CD8-positive, alpha-beta memory T cell (primary cell): ENCODE data around the gene MUC7. TPM values are rescaled to one million over a fixed set of nuclear protein-coding genes. Genes with fewer than 3 reads are reported as not detected.

Experiments
- CTCF ChIA-PET: fragments of 350-600 bp; sonication (Branson Sonifier 250); formaldehyde crosslinking; loops from one replicate; lab custom pipeline; 2021; ENCODE audit warnings: antibody characterized with exemption; lab: Charles Lee
- POLR2A ChIA-PET: fragments of 350-600 bp; sonication (Branson Sonifier 250); formaldehyde crosslinking; loops from one replicate; lab custom pipeline; 2021; ENCODE audit warnings: antibody characterized with exemption; lab: Charles Lee
- DNase-seq, 5 donors: peaks; one replicate each; pipeline versions ENCODE4 v3.0.0 to v3.0.0-alpha.2; 2020 to 2022; ENCODE audit warnings: mixed read lengths in 1 of 5
- H3K27ac ChIP-seq: one replicate; pipeline ENCODE4 v1.7.0; 2013; ENCODE audit warnings: low read depth, mild to moderate bottlenecking, low read length, moderate library complexity
- H3K27me3 ChIP-seq: 2 replicates; pipeline ENCODE4 v1.7.0; 2013; ENCODE audit warnings: low read length, mild to moderate bottlenecking; ENCODE audit not compliant: insufficient read depth, poor library complexity, severe bottlenecking
- H3K36me3 ChIP-seq: 2 replicates; pipeline ENCODE4 v1.7.0; 2013; ENCODE audit warnings: mild to moderate bottlenecking, low read length, moderate library complexity; ENCODE audit not compliant: insufficient read depth
- H3K4me1 ChIP-seq: 2 replicates; pipeline ENCODE4 v1.7.0; 2013; ENCODE audit warnings: mild to moderate bottlenecking, low read length, moderate library complexity; ENCODE audit not compliant: insufficient read depth
- H3K4me3 ChIP-seq: 2 replicates; pipeline ENCODE4 v1.7.0; 2013; ENCODE audit warnings: mild to moderate bottlenecking, low read length
- H3K9me3 ChIP-seq: 2 replicates; pipeline ENCODE4 v1.7.0; 2013; ENCODE audit warnings: mild to moderate bottlenecking, low read length
- H3K27ac Mint-ChIP-seq, 8 donors: one replicate each; pipeline ENCODE4 v1.8.0; 2020 to 2021; ENCODE audit warnings: mixed read lengths in 8 of 8, mild to moderate bottlenecking in 6 of 8, inconsistent platforms in 3 of 8, moderate library complexity in 3 of 8
- H3K27me3 Mint-ChIP-seq, 2 donors: one replicate each; pipeline ENCODE4 v1.8.0; 2020 to 2021; ENCODE audit warnings: mixed read lengths in 2 of 2, mild to moderate bottlenecking in 1 of 2, moderate library complexity in 1 of 2
- H3K36me3 Mint-ChIP-seq, 3 donors: one replicate each; pipeline ENCODE4 v1.8.0; 2020 to 2021; ENCODE audit warnings: mixed read lengths in 3 of 3, inconsistent platforms in 1 of 3, mild to moderate bottlenecking in 1 of 3
- H3K4me1 Mint-ChIP-seq, 3 donors: one replicate each; pipeline ENCODE4 v1.8.0; 2020 to 2021; ENCODE audit warnings: mixed read lengths in 3 of 3, inconsistent platforms in 1 of 3, mild to moderate bottlenecking in 1 of 3
- H3K4me3 Mint-ChIP-seq, 7 donors: one replicate each; pipeline ENCODE4 v1.8.0; 2020 to 2021; ENCODE audit warnings: mixed read lengths in 7 of 7, mild to moderate bottlenecking in 6 of 7, moderate library complexity in 4 of 7, inconsistent platforms in 2 of 7
- H3K9me3 Mint-ChIP-seq, 5 donors: one replicate each; pipeline ENCODE4 v1.8.0; 2020 to 2022; ENCODE audit warnings: mixed read lengths in 5 of 5, mild to moderate bottlenecking in 3 of 5, moderate library complexity in 2 of 5, inconsistent platforms in 1 of 5
- polyA plus RNA-seq: library from polyadenylated mRNA; unstranded; fragments of 300-500 nt; fragmentation: Illumina TruSeq; gene quantifications from one replicate; pipeline ENCODE4 v1.2.3, GENCODE V29; 2021
- total RNA-seq, 2 experiments: library from RNA; stranded (reverse); gene quantifications; one replicate each; pipeline ENCODE4 v1.2.3, GENCODE V29; 2021

Gene MUC7
- total and polyA plus RNA-seq, 3 experiments from 2014 or later: not detected

DNA sequence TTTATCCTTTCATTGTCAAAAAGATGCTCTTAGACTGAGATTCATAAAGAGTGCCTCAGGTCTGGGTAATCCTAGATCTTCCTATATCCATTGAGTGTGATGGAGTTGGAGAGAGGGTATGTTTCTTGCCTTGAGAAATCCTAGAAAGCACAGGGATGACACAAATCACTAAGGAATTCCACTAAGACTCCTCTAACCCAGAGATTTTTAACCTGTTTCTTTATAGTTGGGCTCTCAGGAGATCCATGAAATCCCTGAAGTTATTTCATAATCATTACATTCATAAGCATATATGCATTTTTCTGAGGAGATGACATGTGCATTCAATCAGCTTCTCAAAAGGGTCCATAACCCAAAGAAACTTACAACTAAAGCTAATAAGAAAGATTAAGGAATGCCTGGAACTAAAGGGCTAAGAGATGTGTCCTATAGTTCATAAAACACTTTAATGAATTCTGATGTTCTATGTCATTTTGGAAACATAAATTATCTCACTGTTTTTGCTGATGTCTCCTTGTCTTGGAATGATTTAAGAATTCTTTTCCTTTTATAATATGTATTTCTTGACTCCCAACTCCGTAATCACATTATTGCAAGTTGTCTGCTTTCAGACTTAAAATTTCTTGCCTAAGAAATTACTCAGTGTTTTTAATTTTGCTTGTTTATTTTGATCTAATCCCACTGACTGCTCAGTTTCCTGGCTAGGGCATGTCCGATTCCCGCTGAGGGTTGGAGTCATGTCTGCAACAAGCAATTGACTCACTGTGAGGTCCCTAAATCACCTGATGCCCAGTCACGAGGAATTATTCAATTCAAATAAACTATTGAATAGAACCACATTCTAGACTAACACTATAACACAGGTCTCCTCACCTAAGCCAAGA is 43.6 kb downstream of the MUC7 start:
- no peaks in the 10 kb centered on the region for H3K36me3 ChIP-seq
- Mint-ChIP-seq H3K4me3 (no peak overlapping the region), H3K27ac (no peak overlapping the region), H3K36me3 (no peaks in the 10 kb centered on the region), H3K9me3 (no peaks in the 10 kb centered on the region), H3K4me1 (no peaks in the 10 kb centered on the region), H3K27me3 (peaks cover 4 to 17% of the 10 kb centered on the region in 2 donors)
- H3K27ac ChIP-seq: no peak overlapping the region
- no peaks in the 10 kb centered on the region for H3K4me1 ChIP-seq
- H3K9me3 ChIP-seq: no peaks in the 10 kb centered on the region
- no peaks in the 10 kb centered on the region for H3K27me3 ChIP-seq
- POLR2A ChIA-PET: no interaction called here
- DNase-seq: no peak
- CTCF ChIA-PET: no interaction called here
- no peak overlapping the region for H3K4me3 ChIP-seq

DNA sequence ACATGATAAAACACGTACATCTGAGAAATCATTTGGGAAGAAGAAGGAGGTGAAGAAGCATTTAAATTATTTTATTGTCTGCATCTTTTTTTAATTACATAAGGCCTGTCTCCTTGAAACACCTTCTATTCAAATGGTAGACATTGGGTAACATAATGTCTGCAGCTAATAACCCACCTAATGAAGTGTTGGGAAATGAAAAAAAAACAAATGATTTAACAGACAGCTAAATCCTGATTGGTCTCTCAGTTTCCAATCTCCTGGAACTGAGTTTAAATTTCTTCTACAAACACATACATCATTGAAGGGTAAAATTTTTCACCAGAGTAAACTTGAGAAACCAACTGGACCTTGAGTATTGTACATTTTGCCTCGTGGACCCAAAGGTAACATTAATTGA is 46.3 kb downstream of the MUC7 start, which contains the start of gene AMTN:
Gene AMTN, plus strand, starts transcription at position 301 of the 400 bp plus-strand sequence. CDS start 209 bp downstream, outside the sequence.
- CTCF ChIA-PET: no interaction called here
- Histone ChIP-seq H3K9me3 (no peaks in the 10 kb centered on the region), H3K36me3 (no peaks in the 10 kb centered on the region), H3K4me3 (no peak within 1 kb of the TSS), H3K4me1 (no peaks in the 10 kb centered on the region), H3K27me3 (no peaks in the 10 kb centered on the region), H3K27ac (no peak within 1 kb of the TSS)
- no peak within 1 kb of the TSS for H3K4me3 Mint-ChIP-seq
- POLR2A ChIA-PET: no interaction called here
- peaks cover 4 to 17% of the 10 kb centered on the region in 2 donors for H3K27me3 Mint-ChIP-seq
- DNase-seq: no peak
- no peaks in the 10 kb centered on the region for H3K36me3 Mint-ChIP-seq
- H3K9me3 Mint-ChIP-seq: no peaks in the 10 kb centered on the region
- no peaks in the 10 kb centered on the region for H3K4me1 Mint-ChIP-seq
- H3K27ac Mint-ChIP-seq: no peak within 1 kb of the TSS

DNA sequence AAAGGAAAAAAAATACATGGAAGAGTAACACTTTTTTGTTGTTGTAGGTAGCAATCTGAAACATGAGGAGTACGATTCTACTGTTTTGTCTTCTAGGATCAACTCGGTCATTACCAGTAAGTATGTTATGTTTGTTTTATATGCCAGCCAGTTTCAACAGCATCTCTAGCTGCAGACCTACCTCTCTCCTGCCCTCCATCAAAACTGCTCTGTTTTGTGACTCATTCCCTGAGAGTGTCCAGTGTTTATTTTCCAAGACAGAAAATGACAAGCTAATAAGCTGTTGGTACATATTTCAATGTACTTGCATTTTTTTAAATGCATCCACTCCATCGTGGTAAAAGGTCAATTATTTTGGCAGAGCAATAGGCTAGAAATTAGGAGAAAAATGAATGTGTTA is 46.7 kb downstream of the MUC7 start:
- no peaks in the 10 kb centered on the region for H3K4me1 Mint-ChIP-seq
- no peaks in the 10 kb centered on the region for H3K36me3 ChIP-seq
- no peaks in the 10 kb centered on the region for H3K9me3 ChIP-seq
- no peak overlapping the region for H3K4me3 ChIP-seq
- no peak overlapping the region for H3K27ac Mint-ChIP-seq
- H3K27me3 ChIP-seq: no peaks in the 10 kb centered on the region
- H3K27me3 Mint-ChIP-seq: peaks cover 1 to 13% of the 10 kb centered on the region in 2 donors
- no peaks in the 10 kb centered on the region for H3K9me3 Mint-ChIP-seq
- no peak overlapping the region for H3K27ac ChIP-seq
- no peaks in the 10 kb centered on the region for H3K4me1 ChIP-seq
- CTCF ChIA-PET: no interaction called here
- H3K36me3 Mint-ChIP-seq: no peaks in the 10 kb centered on the region
- POLR2A ChIA-PET: no interaction called here
- no peak overlapping the region for H3K4me3 Mint-ChIP-seq
- DNase-seq: no peak

DNA sequence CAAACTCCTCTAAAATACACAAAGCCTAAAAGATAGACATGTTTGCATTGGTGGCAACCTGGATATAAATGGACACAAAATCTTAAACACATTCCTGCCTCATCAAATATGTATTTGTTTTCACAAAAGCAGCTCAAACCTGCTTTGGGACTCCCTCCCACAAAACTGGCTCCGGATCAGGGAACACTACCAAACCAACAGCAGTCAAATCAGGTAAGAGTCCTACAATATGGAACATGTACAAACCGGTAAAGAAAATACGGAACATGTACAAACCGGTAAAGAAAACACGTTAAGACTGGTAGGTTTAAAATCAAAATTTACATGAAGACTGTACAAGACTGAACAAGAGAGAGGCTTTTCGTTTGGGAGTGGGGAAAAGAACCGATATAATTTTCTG is 50.6 kb downstream of the MUC7 start:
- CTCF ChIA-PET: interaction anchor here (1.6 kb wide), 1 partner anchor 36 kb away, joined by 3 read pairs; no protein-coding TSS in a partner anchor
- H3K27me3 Mint-ChIP-seq: peaks cover 3 to 13% of the 10 kb centered on the region in 2 donors
- H3K36me3 Mint-ChIP-seq: no peaks in the 10 kb centered on the region
- Histone ChIP-seq H3K36me3 (no peaks in the 10 kb centered on the region), H3K4me3 (no peak overlapping the region), H3K27ac (no peak overlapping the region), H3K9me3 (no peaks in the 10 kb centered on the region), H3K4me1 (no peaks in the 10 kb centered on the region), H3K27me3 (no peaks in the 10 kb centered on the region)
- no peak overlapping the region for H3K27ac Mint-ChIP-seq
- no peaks in the 10 kb centered on the region for H3K4me1 Mint-ChIP-seq
- no peak overlapping the region for H3K4me3 Mint-ChIP-seq
- no peaks in the 10 kb centered on the region for H3K9me3 Mint-ChIP-seq
- DNase-seq: no peak
- POLR2A ChIA-PET: no interaction called here

DNA sequence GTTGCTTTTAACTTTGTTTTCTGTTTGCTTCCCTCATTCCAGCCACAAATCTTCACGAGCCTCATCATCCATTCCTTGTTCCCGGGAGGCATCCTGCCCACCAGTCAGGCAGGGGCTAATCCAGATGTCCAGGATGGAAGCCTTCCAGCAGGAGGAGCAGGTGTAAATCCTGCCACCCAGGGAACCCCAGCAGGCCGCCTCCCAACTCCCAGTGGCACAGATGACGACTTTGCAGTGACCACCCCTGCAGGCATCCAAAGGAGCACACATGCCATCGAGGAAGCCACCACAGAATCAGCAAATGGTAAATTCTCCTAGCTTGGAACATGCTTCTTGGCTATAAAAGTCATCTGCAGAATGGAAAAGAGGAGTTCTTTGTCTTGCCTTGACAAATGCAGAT is 59.0 kb downstream of the MUC7 start:
- H3K4me3 ChIP-seq: no peak overlapping the region
- H3K27ac ChIP-seq: no peak overlapping the region
- H3K27me3 Mint-ChIP-seq: peaks cover 1 to 36% of the 10 kb centered on the region in 2 donors
- CTCF ChIA-PET: no interaction called here
- H3K4me1 ChIP-seq: no peaks in the 10 kb centered on the region
- no peaks in the 10 kb centered on the region for H3K27me3 ChIP-seq
- POLR2A ChIA-PET: no interaction called here
- H3K36me3 ChIP-seq: no peaks in the 10 kb centered on the region
- no peak for DNase-seq
- no peaks in the 10 kb centered on the region for H3K36me3 Mint-ChIP-seq
- H3K27ac Mint-ChIP-seq: no peak overlapping the region
- H3K9me3 ChIP-seq: no peaks in the 10 kb centered on the region
- H3K4me3 Mint-ChIP-seq: no peak overlapping the region
- peaks cover 0 to 5% (median 0%) of the 10 kb centered on the region in 5 donors for H3K9me3 Mint-ChIP-seq
- H3K4me1 Mint-ChIP-seq: no peaks in the 10 kb centered on the region

DNA sequence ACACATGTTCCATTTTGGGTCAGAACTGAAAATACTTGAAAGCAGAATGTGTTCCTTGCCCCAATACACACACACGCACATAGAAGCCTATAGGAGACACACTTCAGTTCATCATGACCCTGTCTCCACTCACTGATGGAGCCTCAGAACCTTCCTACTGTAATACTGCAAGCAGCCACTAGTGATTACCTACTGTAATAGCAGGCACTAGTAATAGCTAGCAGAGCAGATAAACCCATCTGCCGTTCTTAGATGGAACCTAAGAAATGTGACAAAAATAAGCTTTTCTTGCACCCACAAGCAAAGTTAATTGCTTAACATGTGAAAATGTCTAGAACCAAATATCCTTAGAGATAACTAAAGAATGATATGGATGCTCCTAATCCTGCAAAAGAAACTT is 60.0 kb downstream of the MUC7 start:
- DNase-seq: no peak
- ChIA-PET CTCF (no interaction called here), POLR2A (no interaction called here)
- peaks cover 1 to 30% of the 10 kb centered on the region in 2 donors for H3K27me3 Mint-ChIP-seq
- no peaks in the 10 kb centered on the region for H3K36me3 ChIP-seq
- no peak overlapping the region for H3K27ac ChIP-seq
- no peaks in the 10 kb centered on the region for H3K27me3 ChIP-seq
- H3K9me3 ChIP-seq: no peaks in the 10 kb centered on the region
- no peaks in the 10 kb centered on the region for H3K4me1 Mint-ChIP-seq
- no peak overlapping the region for H3K4me3 ChIP-seq
- no peak overlapping the region for H3K27ac Mint-ChIP-seq
- no peaks in the 10 kb centered on the region for H3K4me1 ChIP-seq
- H3K4me3 Mint-ChIP-seq: no peak overlapping the region
- H3K9me3 Mint-ChIP-seq: peaks cover 0 to 8% (median 0%) of the 10 kb centered on the region in 5 donors
- H3K36me3 Mint-ChIP-seq: no peaks in the 10 kb centered on the region

Other genes with a start within 250 kb of the MUC7 start
- not detected for gene FDCSP, start 246.1 kb upstream of the MUC7 start, total RNA-seq
- not detected for gene FDCSP, start 246.1 kb upstream of the MUC7 start, polyA plus RNA-seq
- gene CSN3, start 229.6 kb upstream of the MUC7 start, total RNA-seq: not detected
- gene CSN3, start 229.6 kb upstream of the MUC7 start, polyA plus RNA-seq: not detected
- gene CABS1, start 137.2 kb upstream of the MUC7 start, total RNA-seq: not detected
- gene CABS1, start 137.2 kb upstream of the MUC7 start, polyA plus RNA-seq: not detected
- gene SMR3A, start 111.4 kb upstream of the MUC7 start, total RNA-seq: not detected
- not detected for gene SMR3A, start 111.4 kb upstream of the MUC7 start, polyA plus RNA-seq
- not detected for gene SMR3B, start 89.1 kb upstream of the MUC7 start, total RNA-seq
- not detected for gene SMR3B, start 89.1 kb upstream of the MUC7 start, polyA plus RNA-seq
- gene OPRPN, start 74.3 kb upstream of the MUC7 start, total RNA-seq: not detected
- not detected for gene OPRPN, start 74.3 kb upstream of the MUC7 start, polyA plus RNA-seq
- gene AMTN, start 46.4 kb downstream of the MUC7 start, total RNA-seq: not detected
- gene AMTN, start 46.4 kb downstream of the MUC7 start, polyA plus RNA-seq: not detected
- not detected for gene AMBN, start 120.1 kb downstream of the MUC7 start, total RNA-seq
- gene AMBN, start 120.1 kb downstream of the MUC7 start, polyA plus RNA-seq: not detected
- gene ENAM, start 156.5 kb downstream of the MUC7 start, total RNA-seq: not detected
- not detected for gene ENAM, start 156.5 kb downstream of the MUC7 start, polyA plus RNA-seq
- not detected for gene JCHAIN, start 194.3 kb downstream of the MUC7 start, total RNA-seq
- gene JCHAIN, start 194.3 kb downstream of the MUC7 start, polyA plus RNA-seq: not detected
- gene UTP3, start 216.3 kb downstream of the MUC7 start, total RNA-seq: 10 to 100 TPM; 42.5 to 43.4 TPM
- gene UTP3, start 216.3 kb downstream of the MUC7 start, polyA plus RNA-seq: 14.9 TPM
- gene RUFY3, start 249.8 kb downstream of the MUC7 start, total RNA-seq: 10 to 100 TPM; 13.8 to 14.8 TPM
- gene RUFY3, start 249.8 kb downstream of the MUC7 start, polyA plus RNA-seq: 10.4 TPM